Measurements from ENCODE around the gene TSPAN3.

- TF ChIP-seq SRF (IDR thresholded peaks at IDR 0.05; ENCODE audit: low read depth in 2 of 2, low read length in 2 of 2) (no peak), PKNOX1 (IDR thresholded peaks at IDR 0.05) (no peak), EP300 (IDR thresholded peaks at IDR 0.05; ENCODE audit: borderline replicate concordance in 1 of 2, control insufficient read depth in 1 of 2, low read depth in 2 of 2, low read length in 2 of 2) (no peak)
Observed at GRCh38 chr15:77033417-77033728, 37.5 kb downstream of the TSPAN3 start.
